Calu3 (cell line): ENCODE data around the gene ZKSCAN1. TPM values are rescaled to one million over a fixed set of nuclear protein-coding genes. Genes with fewer than 3 reads are reported as not detected.

Experiments used
- BruUV-seq: library from RNA; stranded (reverse); fragments of 400-500 nt; replicated peaks from 2 replicates; lab custom pipeline; 2021; lab: Mats Ljungman, UMichigan
- CTCF ChIA-PET: fragments of 300-600 bp; sonication (Branson Sonifier 250); formaldehyde crosslinking; loops from one replicate; lab custom pipeline; 2022; ENCODE audit warnings: antibody characterized with exemption; lab: Charles Lee
- DNase-seq: peaks from one replicate; pipeline ENCODE4 v3.0.0; 2022
- H3K27ac Mint-ChIP-seq: one replicate; pipeline ENCODE4 v1.8.0; 2022; ENCODE audit warnings: mixed read lengths; ENCODE audit not compliant: unreplicated experiment
- H3K27me3 Mint-ChIP-seq: one replicate; pipeline ENCODE4 v1.8.0; 2022; ENCODE audit warnings: mixed read lengths; ENCODE audit not compliant: unreplicated experiment
- H3K36me3 Mint-ChIP-seq: one replicate; pipeline ENCODE4 v1.8.0; 2022; ENCODE audit warnings: mild to moderate bottlenecking, moderate library complexity, mixed read lengths; ENCODE audit not compliant: insufficient read depth, unreplicated experiment
- H3K4me1 Mint-ChIP-seq: one replicate; pipeline ENCODE4 v1.8.0; 2022; ENCODE audit warnings: mild to moderate bottlenecking, low read depth, mixed read lengths; ENCODE audit not compliant: unreplicated experiment
- H3K4me3 Mint-ChIP-seq: one replicate; pipeline ENCODE4 v1.8.0; 2022; ENCODE audit warnings: mild to moderate bottlenecking, low read depth, moderate library complexity, mixed read lengths; ENCODE audit not compliant: unreplicated experiment
- H3K9me3 Mint-ChIP-seq: one replicate; pipeline ENCODE4 v1.8.0; 2022; ENCODE audit warnings: low read depth, mixed read lengths; ENCODE audit not compliant: unreplicated experiment
- CTCF ChIP-seq: fragments of 200-600 bp; IDR thresholded peaks from one replicate; pipeline ENCODE4 v1.8.0; 2022; ENCODE audit warnings: antibody characterized with exemption; ENCODE audit not compliant: unreplicated experiment
- intact Hi-C: fragments of 100-400 bp; cut with micrococcal nuclease; formaldehyde crosslinking; loops from one replicate; pipeline ENCODE4 v1.10.0; 2022; ENCODE audit not compliant: unreplicated experiment
- total RNA-seq: library from RNA; stranded (reverse); gene quantifications from 2 replicates; pipeline ENCODE4 v1.2.3, GENCODE V29; 2022

The ZKSCAN1 gene
- total RNA-seq, 1 experiment from 2014 or later: 56.6 TPM

GRCh38 chr7:100057006-100057405 lies 41.6 kb downstream of the ZKSCAN1 start:
- Mint-ChIP-seq H3K9me3 (no peaks in the 10 kb centered on the region), H3K36me3 (peaks cover 27% of the 10 kb centered on the region), H3K4me3 (no peak overlapping the region), H3K4me1 (no peaks in the 10 kb centered on the region), H3K27ac (no peak overlapping the region), H3K27me3 (no peaks in the 10 kb centered on the region)
- no peak for DNase-seq
- CTCF ChIA-PET: no interaction called here
- intact Hi-C loops: no loop called here
- no TSS peak for BruUV-seq
- TF ChIP-seq CTCF: no peak

- TF ChIP-seq CTCF: no peak
- CTCF ChIA-PET: no interaction called here
- no TSS peak for BruUV-seq
- H3K4me1 Mint-ChIP-seq: no peaks in the 10 kb centered on the region
- H3K27ac Mint-ChIP-seq: no peak overlapping the region
- no peaks in the 10 kb centered on the region for H3K9me3 Mint-ChIP-seq
- intact Hi-C loops: no loop called here
- DNase-seq: no peak
- H3K4me3 Mint-ChIP-seq: no peak overlapping the region
- H3K36me3 Mint-ChIP-seq: peaks cover 27% of the 10 kb centered on the region
- H3K27me3 Mint-ChIP-seq: no peaks in the 10 kb centered on the region
Observed at GRCh38 chr7:100059251-100059739, 43.9 kb downstream of the ZKSCAN1 start.

- Mint-ChIP-seq H3K9me3 (no peaks in the 10 kb centered on the region), H3K27ac (no peak overlapping the region), H3K27me3 (no peaks in the 10 kb centered on the region), H3K4me3 (no peak overlapping the region), H3K4me1 (no peaks in the 10 kb centered on the region), H3K36me3 (peaks cover 36% of the 10 kb centered on the region)
- no TSS peak for BruUV-seq
- intact Hi-C loops: no loop called here
- DNase-seq: no peak
- CTCF ChIA-PET: interaction anchor here (0.6 kb wide), 2 partner anchors 8 to 46 kb away, joined by 3 to 4 read pairs; partner anchors contain the start of gene ZKSCAN1
- TF ChIP-seq CTCF: no peak
Observed at GRCh38 chr7:100061518-100062193, 46.3 kb downstream of the ZKSCAN1 start.

GRCh38 chr7:100063376-100063775 lies 48.0 kb downstream of the ZKSCAN1 start:
- CTCF ChIA-PET: no interaction called here
- no TSS peak for BruUV-seq
- peaks cover 27% of the 10 kb centered on the region for H3K36me3 Mint-ChIP-seq
- TF ChIP-seq CTCF: no peak
- DNase-seq: no peak
- H3K9me3 Mint-ChIP-seq: no peaks in the 10 kb centered on the region
- no peaks in the 10 kb centered on the region for H3K4me1 Mint-ChIP-seq
- intact Hi-C loops: no loop called here
- no peaks in the 10 kb centered on the region for H3K27me3 Mint-ChIP-seq
- H3K4me3 Mint-ChIP-seq: no peak overlapping the region
- no peak overlapping the region for H3K27ac Mint-ChIP-seq
